Measurements from ENCODE around the gene TCEAL1.
A peak's percentile ranks its signal among the peaks of the same experiment; 100 is the strongest.
"Not testable (repeated sequence)": the region's sequence is repeated elsewhere in the genome, so short reads cannot be mapped to it uniquely, and the experiment has no call there.

TCEAL1 gene
- total RNA-seq = 3.4 to 5.0 reads per million in 2 donors

GRCh38 chrX:103628386-103629317 is at the start of gene TCEAL1:
TSS of gene TCEAL1 (plus strand) at chrX:103628975. CDS start at chrX:103629917, 942 bp downstream.
- peak; percentile 20 for DNase-seq

GRCh38 chrX:103584596-103584995 is 44.2 kb upstream of the TCEAL1 start:
- DNase-seq = no peak

GRCh38 chrX:103585411-103586313 is 43.1 kb upstream of the TCEAL1 start, which contains the start of gene TCEAL4:
TSS of gene TCEAL4 (plus strand) at chrX:103585515. CDS start at chrX:103586676, 1,161 bp downstream.
- DNase-seq = peak; percentile 15

- no peak for DNase-seq
These were observed 42.5 kb upstream of the TCEAL1 start for GRCh38 chrX:103586314-103586646.

GRCh38 chrX:103586659-103587058 is 42.1 kb upstream of the TCEAL1 start:
- no peak for DNase-seq

- DNase-seq = not testable (repeated sequence)
These were observed 36.5 kb upstream of the TCEAL1 start for GRCh38 chrX:103592295-103592694.

GRCh38 chrX:103595202-103595601 is 33.6 kb upstream of the TCEAL1 start:
- not testable (repeated sequence) for DNase-seq

GRCh38 chrX:103607364-103608305 is 21.1 kb upstream of the TCEAL1 start, which contains the start of gene TCEAL3:
TSS of gene TCEAL3 (plus strand) at chrX:103607963. CDS start at chrX:103609065, 1,102 bp downstream.
- DNase-seq = peak; percentile 32

- no peak for DNase-seq
These were observed 20.3 kb upstream of the TCEAL1 start for GRCh38 chrX:103608306-103608963.

GRCh38 chrX:103610282-103610681 is 18.5 kb upstream of the TCEAL1 start:
- no peak for DNase-seq

GRCh38 chrX:103613362-103613890 is 15.3 kb upstream of the TCEAL1 start:
- no peak for DNase-seq

GRCh38 chrX:103614999-103615398 is 13.8 kb upstream of the TCEAL1 start:
- DNase-seq = no peak

GRCh38 chrX:103615781-103616371 is 12.9 kb upstream of the TCEAL1 start:
- no peak for DNase-seq

- DNase-seq = no peak
These were observed 12.0 kb upstream of the TCEAL1 start for GRCh38 chrX:103616676-103617186.

- no peak for DNase-seq
These were observed 4.7 kb upstream of the TCEAL1 start for GRCh38 chrX:103624111-103624510.

- DNase-seq = no peak
These were observed 1.9 kb upstream of the TCEAL1 start for GRCh38 chrX:103626855-103627254.

- no peak for DNase-seq
These were observed 769 bp downstream of the TCEAL1 start for GRCh38 chrX:103629318-103630170.

- no peak for DNase-seq
These were observed 1.4 kb downstream of the TCEAL1 start for GRCh38 chrX:103630171-103630511.

GRCh38 chrX:103631145-103631544 is 2.4 kb downstream of the TCEAL1 start:
- DNase-seq = no peak

- no peak for DNase-seq
These were observed 6.7 kb downstream of the TCEAL1 start for GRCh38 chrX:103635436-103635835.

Data from T-helper 9 cell (primary cell).